ENCODE data around the gene SMKR1.

SMKR1 gene

DNA sequence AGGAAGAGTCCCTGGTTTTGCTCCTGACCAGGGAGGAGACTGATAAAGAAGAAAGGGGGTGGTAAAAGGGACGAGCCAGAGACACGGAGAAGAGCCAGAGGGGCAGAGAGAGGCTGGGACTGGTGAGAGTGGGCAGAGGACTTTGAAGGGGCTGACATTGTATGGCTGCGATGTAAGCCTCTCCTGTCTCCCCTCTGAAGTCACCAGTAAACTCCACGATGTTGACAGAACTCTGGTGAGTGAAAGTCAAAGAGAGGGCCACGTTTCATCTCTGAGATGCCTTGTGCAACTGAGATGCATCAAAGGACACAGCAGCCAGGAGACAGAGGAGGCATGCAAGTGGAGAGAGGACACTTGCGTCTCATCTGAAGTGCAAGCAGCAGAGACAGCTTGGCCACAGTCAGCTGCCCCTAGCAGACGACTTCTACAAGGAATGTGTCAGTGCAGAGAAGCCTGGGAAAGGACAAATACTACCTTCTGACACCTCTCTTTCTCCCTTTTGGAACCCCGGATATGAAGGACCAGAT lies 54.3 kb downstream of the SMKR1 start:
- WGBS (ENCODE audit: extremely low coverage, insufficient coverage, insufficient read length): no CpG with 5 or more reads among the region's 8 CpGs
- no peak overlapping the region for H3K4me3 ChIP-seq (ENCODE audit: low read depth, low read length)
- no peak overlapping the region for H3K9ac ChIP-seq (ENCODE audit: low read length)
- no peak overlapping the region for H3K18ac ChIP-seq (ENCODE audit: low read length)
- H3K27me3 ChIP-seq (ENCODE audit: insufficient read depth, low read length): no peaks in the 10 kb centered on the region
- no peaks in the 10 kb centered on the region for H3K9me3 ChIP-seq (ENCODE audit: insufficient read depth, low read depth, low read length)
- H2BK12ac ChIP-seq (ENCODE audit: low read length): no peak overlapping the region
- H3K4me1 ChIP-seq (ENCODE audit: control insufficient read depth in 1 of 2, insufficient read depth in 2 of 2, low read length in 2 of 2): no peaks in the 10 kb centered on the region
- no peak overlapping the region for H4K12ac ChIP-seq (ENCODE audit: low read depth, low read length)
- H3K23ac ChIP-seq (ENCODE audit: low read length): no peak overlapping the region
- H2AFZ ChIP-seq (ENCODE audit: insufficient read depth, low read length, poor library complexity): no peak overlapping the region
- H2AK5ac ChIP-seq (ENCODE audit: low read length): no peak overlapping the region
- no peak overlapping the region for H2BK120ac ChIP-seq (ENCODE audit: insufficient read depth, low read length, poor library complexity)
- no peaks in the 10 kb centered on the region for H3K36me3 ChIP-seq (ENCODE audit: control insufficient read depth in 1 of 2, insufficient read depth in 2 of 2, low read length in 2 of 2)
- H3K27ac ChIP-seq (ENCODE audit: low read depth, low read length): no peak overlapping the region
- no peak overlapping the region for H3K4ac ChIP-seq (ENCODE audit: low read depth, low read length)
- no peak for DNase-seq
- H3K79me1 ChIP-seq (ENCODE audit: low read length): no peaks in the 10 kb centered on the region
- no peak overlapping the region for H4K8ac ChIP-seq (ENCODE audit: low read depth, low read length)
- no peak overlapping the region for H3K4me2 ChIP-seq (ENCODE audit: low read length)
- no peak overlapping the region for H3K14ac ChIP-seq (ENCODE audit: low read length)
- H4K91ac ChIP-seq (ENCODE audit: low read depth, low read length): no peak overlapping the region
- no peaks in the 10 kb centered on the region for H3K79me2 ChIP-seq (ENCODE audit: control insufficient read depth, insufficient read depth, low read length, poor library complexity)
- H2BK5ac ChIP-seq (ENCODE audit: low read depth, low read length, poor library complexity): no peak overlapping the region

DNA sequence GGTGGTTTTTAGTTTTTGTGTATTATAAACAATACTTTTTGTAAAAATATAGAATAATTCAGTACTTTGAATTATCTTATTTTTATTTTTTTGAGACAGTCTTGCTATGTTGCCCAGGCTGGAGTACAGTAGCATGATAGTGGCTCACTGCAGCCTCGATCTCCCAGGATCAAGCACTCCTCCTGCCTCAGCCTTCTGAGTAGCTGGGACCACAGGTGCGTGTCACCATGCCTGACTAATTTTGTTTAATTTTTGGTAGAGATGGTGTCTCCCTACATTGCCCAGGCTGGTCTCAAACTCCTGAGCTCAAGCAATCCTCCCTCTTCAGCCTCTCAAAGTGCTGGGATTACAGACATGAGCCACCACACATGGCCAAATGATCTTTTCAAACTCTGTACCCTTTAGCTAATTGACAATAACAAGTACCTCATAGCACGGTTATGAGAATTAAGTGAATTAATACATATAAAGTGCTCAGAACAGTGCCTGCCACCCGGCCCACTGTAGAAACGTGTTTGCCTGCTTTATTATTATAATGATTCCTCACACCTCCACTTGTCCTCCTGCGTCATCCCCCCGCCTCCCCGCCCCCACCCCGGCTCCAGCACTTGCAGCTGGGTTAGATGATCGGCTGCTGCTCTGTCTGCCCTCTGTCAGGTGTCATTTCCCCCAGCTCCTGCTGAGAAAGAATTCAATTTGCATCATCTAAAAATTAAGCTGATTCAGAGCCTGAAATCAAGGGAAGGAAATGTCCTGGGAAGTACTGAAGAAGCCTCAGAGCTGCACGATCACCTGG lies 55.6 kb downstream of the SMKR1 start:
- no peak overlapping the region for H3K18ac ChIP-seq (ENCODE audit: low read length)
- no peak overlapping the region for H3K4me2 ChIP-seq (ENCODE audit: low read length)
- no peak overlapping the region for H3K23ac ChIP-seq (ENCODE audit: low read length)
- no peak overlapping the region for H2BK120ac ChIP-seq (ENCODE audit: insufficient read depth, low read length, poor library complexity)
- H2BK5ac ChIP-seq (ENCODE audit: low read depth, low read length, poor library complexity): no peak overlapping the region
- H3K27ac ChIP-seq (ENCODE audit: low read depth, low read length): no peak overlapping the region
- H4K8ac ChIP-seq (ENCODE audit: low read depth, low read length): no peak overlapping the region
- H3K14ac ChIP-seq (ENCODE audit: low read length): no peak overlapping the region
- no peaks in the 10 kb centered on the region for H3K79me1 ChIP-seq (ENCODE audit: low read length)
- no peak overlapping the region for H2AFZ ChIP-seq (ENCODE audit: insufficient read depth, low read length, poor library complexity)
- no peaks in the 10 kb centered on the region for H3K4me1 ChIP-seq (ENCODE audit: control insufficient read depth in 1 of 2, insufficient read depth in 2 of 2, low read length in 2 of 2)
- no peaks in the 10 kb centered on the region for H3K36me3 ChIP-seq (ENCODE audit: control insufficient read depth in 1 of 2, insufficient read depth in 2 of 2, low read length in 2 of 2)
- H2BK12ac ChIP-seq (ENCODE audit: low read length): no peak overlapping the region
- no peaks in the 10 kb centered on the region for H3K79me2 ChIP-seq (ENCODE audit: control insufficient read depth, insufficient read depth, low read length, poor library complexity)
- no peak overlapping the region for H2AK5ac ChIP-seq (ENCODE audit: low read length)
- DNase-seq: no peak
- H3K4me3 ChIP-seq (ENCODE audit: low read depth, low read length): no peak overlapping the region
- H4K91ac ChIP-seq (ENCODE audit: low read depth, low read length): no peak overlapping the region
- no peak overlapping the region for H3K4ac ChIP-seq (ENCODE audit: low read depth, low read length)
- no CpG with 5 or more reads among the region's 11 CpGs for WGBS (ENCODE audit: extremely low coverage, insufficient coverage, insufficient read length)
- H3K9ac ChIP-seq (ENCODE audit: low read length): no peak overlapping the region
- H4K12ac ChIP-seq (ENCODE audit: low read depth, low read length): no peak overlapping the region
- H3K27me3 ChIP-seq (ENCODE audit: insufficient read depth, low read length): no peaks in the 10 kb centered on the region
- no peaks in the 10 kb centered on the region for H3K9me3 ChIP-seq (ENCODE audit: insufficient read depth, low read depth, low read length)

DNA sequence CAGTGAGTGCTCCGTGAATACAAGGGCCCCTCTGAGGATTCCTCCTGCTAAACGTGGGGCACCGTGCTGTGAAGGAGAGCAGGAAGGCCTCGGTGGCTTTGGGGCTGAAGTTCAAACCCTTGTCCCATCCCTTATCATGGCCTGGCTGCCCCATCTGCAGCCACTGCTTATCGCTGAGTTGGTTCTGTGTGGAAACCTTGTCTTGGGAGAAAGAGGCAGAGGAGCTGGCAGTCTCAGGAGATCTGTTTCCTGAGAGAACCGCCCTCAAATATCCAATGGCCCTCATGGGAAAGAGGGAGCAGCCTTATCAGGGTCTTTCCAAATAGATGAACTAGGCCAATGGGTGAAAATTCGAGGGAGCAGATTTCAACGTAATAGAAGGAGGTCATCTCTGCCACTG lies 57.2 kb downstream of the SMKR1 start:
- Histone ChIP-seq H4K8ac (ENCODE audit: low read depth, low read length) (no peak overlapping the region), H2AK5ac (ENCODE audit: low read length) (no peak overlapping the region), H3K36me3 (ENCODE audit: control insufficient read depth in 1 of 2, insufficient read depth in 2 of 2, low read length in 2 of 2) (no peaks in the 10 kb centered on the region), H3K27ac (ENCODE audit: low read depth, low read length) (no peak overlapping the region), H2BK120ac (ENCODE audit: insufficient read depth, low read length, poor library complexity) (no peak overlapping the region), H4K91ac (ENCODE audit: low read depth, low read length) (no peak overlapping the region), H4K12ac (ENCODE audit: low read depth, low read length) (no peak overlapping the region), H2BK12ac (ENCODE audit: low read length) (no peak overlapping the region), H3K79me1 (ENCODE audit: low read length) (no peaks in the 10 kb centered on the region), H3K18ac (ENCODE audit: low read length) (no peak overlapping the region), H3K27me3 (ENCODE audit: insufficient read depth, low read length) (no peaks in the 10 kb centered on the region), H3K9me3 (ENCODE audit: insufficient read depth, low read depth, low read length) (no peaks in the 10 kb centered on the region), H3K79me2 (ENCODE audit: control insufficient read depth, insufficient read depth, low read length, poor library complexity) (no peaks in the 10 kb centered on the region), H3K9ac (ENCODE audit: low read length) (no peak overlapping the region), H3K23ac (ENCODE audit: low read length) (no peak overlapping the region), H3K4me2 (ENCODE audit: low read length) (no peak overlapping the region), H3K4me1 (ENCODE audit: control insufficient read depth in 1 of 2, insufficient read depth in 2 of 2, low read length in 2 of 2) (no peaks in the 10 kb centered on the region), H3K4ac (ENCODE audit: low read depth, low read length) (no peak overlapping the region), H3K14ac (ENCODE audit: low read length) (no peak overlapping the region), H2AFZ (ENCODE audit: insufficient read depth, low read length, poor library complexity) (no peak overlapping the region), H3K4me3 (ENCODE audit: low read depth, low read length) (no peak overlapping the region), H2BK5ac (ENCODE audit: low read depth, low read length, poor library complexity) (no peak overlapping the region)
- WGBS (ENCODE audit: extremely low coverage, insufficient coverage, insufficient read length): no CpG with 5 or more reads among the region's 8 CpGs
- DNase-seq: no peak

DNA sequence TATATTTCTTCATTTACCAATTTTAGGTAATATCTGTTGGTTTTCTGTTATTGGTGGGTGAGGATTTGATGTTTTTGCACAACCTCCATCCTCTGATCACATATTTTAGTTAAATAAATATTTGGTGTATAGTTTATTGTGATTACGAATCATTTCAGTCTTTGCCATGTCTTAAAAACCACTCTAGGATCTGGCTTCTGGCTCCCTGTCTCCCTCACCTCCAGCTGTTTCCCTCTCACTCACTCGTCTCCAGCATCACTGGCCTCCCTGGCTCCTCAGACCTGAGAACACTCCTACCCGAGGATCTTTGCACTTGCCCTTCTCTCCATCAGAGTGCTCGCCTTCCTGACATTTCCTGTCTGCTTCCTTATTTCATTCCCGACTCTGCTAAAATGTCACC lies 58.5 kb downstream of the SMKR1 start:
- H3K9ac ChIP-seq (ENCODE audit: low read length): no peak overlapping the region
- no peak for DNase-seq
- WGBS (ENCODE audit: extremely low coverage, insufficient coverage, insufficient read length): no CpG with 5 or more reads among the region's 5 CpGs
- H3K4me2 ChIP-seq (ENCODE audit: low read length): no peak overlapping the region
- H3K14ac ChIP-seq (ENCODE audit: low read length): no peak overlapping the region
- H3K4ac ChIP-seq (ENCODE audit: low read depth, low read length): no peak overlapping the region
- no peak overlapping the region for H4K8ac ChIP-seq (ENCODE audit: low read depth, low read length)
- H4K91ac ChIP-seq (ENCODE audit: low read depth, low read length): no peak overlapping the region
- H2BK5ac ChIP-seq (ENCODE audit: low read depth, low read length, poor library complexity): no peak overlapping the region
- H2BK12ac ChIP-seq (ENCODE audit: low read length): no peak overlapping the region
- no peak overlapping the region for H2BK120ac ChIP-seq (ENCODE audit: insufficient read depth, low read length, poor library complexity)
- H3K18ac ChIP-seq (ENCODE audit: low read length): no peak overlapping the region
- H3K27ac ChIP-seq (ENCODE audit: low read depth, low read length): no peak overlapping the region
- H2AK5ac ChIP-seq (ENCODE audit: low read length): no peak overlapping the region
- no peaks in the 10 kb centered on the region for H3K4me1 ChIP-seq (ENCODE audit: control insufficient read depth in 1 of 2, insufficient read depth in 2 of 2, low read length in 2 of 2)
- no peaks in the 10 kb centered on the region for H3K27me3 ChIP-seq (ENCODE audit: insufficient read depth, low read length)
- H2AFZ ChIP-seq (ENCODE audit: insufficient read depth, low read length, poor library complexity): no peak overlapping the region
- no peaks in the 10 kb centered on the region for H3K79me2 ChIP-seq (ENCODE audit: control insufficient read depth, insufficient read depth, low read length, poor library complexity)
- no peaks in the 10 kb centered on the region for H3K36me3 ChIP-seq (ENCODE audit: control insufficient read depth in 1 of 2, insufficient read depth in 2 of 2, low read length in 2 of 2)
- no peaks in the 10 kb centered on the region for H3K79me1 ChIP-seq (ENCODE audit: low read length)
- no peak overlapping the region for H4K12ac ChIP-seq (ENCODE audit: low read depth, low read length)
- H3K4me3 ChIP-seq (ENCODE audit: low read depth, low read length): no peak overlapping the region
- no peaks in the 10 kb centered on the region for H3K9me3 ChIP-seq (ENCODE audit: insufficient read depth, low read depth, low read length)
- H3K23ac ChIP-seq (ENCODE audit: low read length): no peak overlapping the region
